Measurements from ENCODE around the gene STX3. TPM values are rescaled to one million over a fixed set of nuclear protein-coding genes. Genes with fewer than 3 reads are reported as not detected.

STX3 gene
- total and polyA plus RNA-seq, 2 of the 4 experiments (the other 2 are of a cell fraction), result 5.0 to 5.4 TPM

DNA sequence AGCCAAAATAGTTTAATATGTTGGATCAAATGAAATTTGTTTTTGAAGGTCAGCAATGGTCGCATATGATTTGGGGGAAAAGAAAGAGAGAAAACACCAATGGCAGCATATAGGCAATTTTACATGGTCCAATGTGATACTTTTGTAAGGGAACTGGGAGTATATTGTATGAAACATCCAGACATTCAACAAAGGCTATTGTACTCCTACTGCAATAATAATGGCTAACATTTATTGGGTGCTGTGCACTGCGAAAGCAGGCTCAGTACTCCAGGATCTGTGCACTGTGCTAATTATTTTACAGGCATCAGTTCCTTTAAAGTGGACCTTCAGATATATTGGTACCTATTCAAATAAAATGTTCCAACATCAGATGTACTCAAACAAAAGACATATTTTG is 35.6 kb upstream of the STX3 start:
- no peak overlapping the region for H4K5ac ChIP-seq (ENCODE audit: low read depth, low read length)
- no peak overlapping the region for H2AFZ ChIP-seq (replicated peaks; ENCODE audit: low read length, poor library complexity)
- no peak overlapping the region for H3K9ac ChIP-seq (ENCODE audit: low read depth, low read length)
- ChIA-PET POLR2A (ENCODE audit: unreplicated experiment) (no interaction called here), CTCF (no interaction called here)
- no peak overlapping the region for H2BK20ac ChIP-seq (ENCODE audit: low read depth, low read length)
- H2AK5ac ChIP-seq (ENCODE audit: low read depth, low read length), result no peak overlapping the region
- no peak overlapping the region for H2BK15ac ChIP-seq (ENCODE audit: low read depth, low read length)
- no peak overlapping the region for H3K23ac ChIP-seq (ENCODE audit: low read depth, low read length)
- no peak overlapping the region for H4K8ac ChIP-seq (ENCODE audit: low read depth in 2 of 2, low read length in 2 of 2)
- no peaks in the 10 kb centered on the region for H3K4me1 ChIP-seq (ENCODE audit: control insufficient read depth, insufficient read depth, low read length)
- no peak overlapping the region for H4K91ac ChIP-seq (ENCODE audit: insufficient read depth, low read depth, low read length)
- H3K27ac ChIP-seq (ENCODE audit: insufficient read depth, low read length), result no peak overlapping the region
- H3K9me1 ChIP-seq (ENCODE audit: insufficient read depth, low read length), result no peaks in the 10 kb centered on the region
- in situ Hi-C loops (cut with MboI; ENCODE audit: low sequenced_read_pairs) (no loop called here), intact Hi-C loops (cut with micrococcal nuclease) (no loop called here), dilution Hi-C loops (cut with HindIII; ENCODE audit: low sequenced_read_pairs, unreplicated experiment) (no loop called here)
- TF ChIP-seq NFE2L2 (IDR thresholded peaks at IDR 0.05; ENCODE audit: low read depth, low read length) (no peak), POLR2A (IDR thresholded peaks at IDR 0.05; ENCODE audit: low read depth, low read length) (no peak)
- H2AK9ac ChIP-seq (replicated peaks; ENCODE audit: low read depth, low read length, poor library complexity), result no peak overlapping the region
- WGBS, 2 experiments (ENCODE audit: extremely low coverage in 2 of 2, insufficient read length in 1 of 2), result no CpG with 5 or more reads among the region's 2 CpGs
- H3K14ac ChIP-seq (replicated peaks; ENCODE audit: low read depth, low read length), result no peak overlapping the region
- no peaks in the 10 kb centered on the region for H3K36me3 ChIP-seq (ENCODE audit: control insufficient read depth, insufficient read depth, low read length)
- H3K56ac ChIP-seq (ENCODE audit: extremely low read depth, insufficient read depth, low read length), result no peak overlapping the region
- no peak overlapping the region for H3K4me2 ChIP-seq (ENCODE audit: low read depth, low read length)
- no peak overlapping the region for H3K4me3 ChIP-seq (ENCODE audit: insufficient read depth, low read depth, low read length)
- no peak overlapping the region for H2BK120ac ChIP-seq (ENCODE audit: low read depth, low read length)
- no peaks in the 10 kb centered on the region for H4K20me1 ChIP-seq (ENCODE audit: insufficient read depth, low read length)
- peaks cover 4% of the 10 kb centered on the region for H3K27me3 ChIP-seq (ENCODE audit: control insufficient read depth, insufficient read depth, low read length)
- ATAC-seq (ENCODE audit: low read depth) (no peak), DNase-seq (no peak)
- no peak overlapping the region for H3K4ac ChIP-seq (ENCODE audit: low read depth, low read length)
- no peak overlapping the region for H2BK5ac ChIP-seq (ENCODE audit: low read depth, low read length, poor library complexity, severe bottlenecking)
- no peaks in the 10 kb centered on the region for H3K79me1 ChIP-seq (ENCODE audit: low read depth in 1 of 2, low read length in 2 of 2)
- H3K18ac ChIP-seq (ENCODE audit: low read depth, low read length), result no peak overlapping the region
- no peaks in the 10 kb centered on the region for H3K9me3 ChIP-seq (ENCODE audit: control insufficient read depth, insufficient read depth, low read length)
- no TSS peak for BruUV-seq (replicated peaks)
